Gastrocnemius medialis (tissue), 4 donors: ENCODE measurements around the gene HSF2BP. TPM values are rescaled to one million over a fixed set of nuclear protein-coding genes. Genes with fewer than 3 reads are reported as not detected.
"Not testable (repeated sequence)": the region's sequence is repeated elsewhere in the genome, so short reads cannot be mapped to it uniquely, and the experiment has no call there.

Experiments
- ATAC-seq, 2 donors: fragments of 150-250 bp; one replicate each; pipeline ENCODE4 v1.9.1; 2016
- DNase-seq, 2 donors: peaks; one replicate each; pipeline ENCODE4 v3.0.0-alpha.2; 2019
- H3K27ac ChIP-seq, 4 donors: fragments of 200-600 bp; sonication (generic); 1 replicate in 1 of 4; 2 replicates in 3 of 4; pipeline ENCODE4 v1.5.1; 2016 to 2018; ENCODE audit warnings: mild to moderate bottlenecking in 2 of 4, moderate library complexity in 1 of 4
- H3K27me3 ChIP-seq, 3 donors: fragments of 200-600 bp; sonication (generic) in 2 of 3; 1 replicate in 1 of 3; 2 replicates in 2 of 3; pipeline versions ENCODE4 v1.5.1 to v1.6.0; 2016 to 2019; ENCODE audit warnings: mild to moderate bottlenecking in 1 of 3, moderate library complexity in 1 of 3
- H3K36me3 ChIP-seq, 2 donors: fragments of 200-600 bp; sonication (generic) in 1 of 2; one replicate each; pipeline ENCODE4 v1.5.1; 2017 to 2018
- H3K4me1 ChIP-seq, 2 donors: fragments of 200-600 bp; sonication (generic) in 1 of 2; one replicate each; pipeline ENCODE4 v1.5.1; 2016 to 2017; ENCODE audit warnings: mild to moderate bottlenecking in 2 of 2
- H3K4me3 ChIP-seq, 4 donors: fragments of 200-600 bp; sonication (generic) in 3 of 4; 1 replicate in 1 of 4; 2 replicates in 3 of 4; pipeline ENCODE4 v1.5.1; 2016 to 2019; ENCODE audit warnings: mild to moderate bottlenecking in 2 of 4
- H3K9me3 ChIP-seq, 3 donors: fragments of 200-600 bp; sonication (generic) in 2 of 3; 1 replicate in 1 of 3; 2 replicates in 2 of 3; pipeline ENCODE4 v1.5.1; 2016 to 2019
- CTCF ChIP-seq, 5 experiments: fragments of 450-650 bp in 3 of 5; fragments of 200-600 bp in 2 of 5; sonication (generic) in 2 of 5; IDR thresholded peaks in 4 of 5; conservative IDR thresholded peaks in 1 of 5; 1 replicate in 4 of 5; 2 replicates in 1 of 5; pipeline ENCODE4 v1.5.1; 2016 to 2019; ENCODE audit warnings: antibody characterized with exemption in 5 of 5, mild to moderate bottlenecking in 3 of 5, moderate library complexity in 3 of 5
- POLR2A ChIP-seq, 2 donors: fragments of 450-650 bp; IDR thresholded peaks; one replicate each; pipeline ENCODE4 v1.6.1; 2017; ENCODE audit warnings: antibody characterized with exemption in 2 of 2, mild to moderate bottlenecking in 2 of 2, moderate library complexity in 2 of 2
- in situ Hi-C, 4 donors: fragments of 200-750 bp; cut with MboI; loops; one replicate each; pipeline versions ENCODE4 v1.15.0 to v1.8.0; 2017; ENCODE audit warnings: low sequenced_read_pairs in 4 of 4
- intact Hi-C: fragments of 100-400 bp; cut with DNase I; formaldehyde crosslinking; loops from one replicate; pipeline ENCODE4 v1.15.1; 2023; ENCODE audit warnings: low total_unique reads
- total RNA-seq, 4 donors: library from RNA; depleted of rRNA; stranded (reverse); fragments of >200 nt; gene quantifications; one replicate each; pipeline versions ENCODE4 v1.1.0 to v1.2.3, GENCODE V29; 2016

HSF2BP gene
- total RNA-seq, 4 donors from 2014 or later, result 0.63 TPM; not detected in 3

- Histone ChIP-seq H3K27me3 (no peaks in the 10 kb centered on the region), H3K36me3 (no peaks in the 10 kb centered on the region), H3K4me3 (no peak overlapping the region), H3K9me3 (no peaks in the 10 kb centered on the region), H3K27ac (peak overlapping the region in 2 of 4 donors; percentile 1 to 65), H3K4me1 (peaks cover 0 to 8% of the 10 kb centered on the region in 2 donors)
- in situ Hi-C loops, result loop anchor here in 1 of 4 donors (25.0 kb wide), 1 partner anchor 110 kb away; no protein-coding TSS in a partner anchor
- TF ChIP-seq POLR2A (IDR thresholded peaks at IDR 0.05), result no peak
- no peak for TF ChIP-seq CTCF (IDR thresholded peaks at IDR 0.05 in 4 of 5, conservative IDR thresholded peaks at IDR 0.05 in 1 of 5)
- intact Hi-C loops, result no loop called here
- DNase-seq, result no peak
- peak in 1 of 2 donors; percentile 55 for ATAC-seq
These were observed 43.4 kb upstream of the HSF2BP start for GRCh38 chr21:43702785-43703034.

DNA sequence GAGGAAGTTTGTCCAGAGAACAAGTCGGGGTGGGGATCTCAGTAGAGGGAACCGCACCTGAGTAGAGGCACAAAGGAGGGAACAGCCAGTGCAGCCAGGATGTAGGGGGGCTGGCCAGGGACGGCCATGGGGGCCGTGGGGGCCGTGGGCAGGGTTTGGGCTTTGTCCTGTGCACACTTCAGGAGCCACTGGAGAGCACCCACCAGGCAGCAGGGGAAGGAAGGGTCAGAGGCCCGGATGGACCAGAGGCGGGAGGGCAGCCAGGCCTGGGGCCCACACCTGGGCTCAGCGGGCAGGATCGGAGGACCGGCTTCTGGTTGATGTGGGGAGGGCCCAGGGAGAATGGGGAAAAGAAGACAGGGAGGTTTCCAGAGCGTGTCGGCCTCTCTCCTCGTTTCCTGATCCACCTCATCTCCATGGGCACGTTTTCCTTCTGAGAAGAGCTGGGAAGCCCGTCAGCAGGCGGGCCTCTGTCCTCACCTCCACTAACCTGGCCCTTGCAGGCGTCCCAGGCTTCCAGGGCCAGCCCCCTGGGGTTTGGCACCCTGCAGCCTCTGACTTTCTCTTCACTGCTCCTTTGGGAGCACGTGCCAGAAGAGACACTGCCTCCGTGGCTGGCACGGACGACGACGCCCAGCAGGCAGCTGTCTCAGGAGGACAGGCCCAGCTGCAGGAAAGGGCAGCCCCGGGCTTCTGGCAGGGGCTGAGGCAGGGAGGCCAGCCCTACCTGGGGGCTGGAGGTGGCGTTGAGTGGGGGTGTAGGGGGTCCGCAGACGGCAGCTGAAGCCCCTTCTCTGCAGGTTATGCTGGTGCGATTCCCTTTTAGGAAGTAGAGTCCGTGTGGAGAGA is 42.9 kb upstream of the HSF2BP start:
- Histone ChIP-seq H3K27me3 (no peaks in the 10 kb centered on the region), H3K36me3 (no peaks in the 10 kb centered on the region), H3K27ac (peak overlapping the region in 2 of 4 donors; percentile 1 to 65), H3K4me1 (peaks cover 0 to 8% of the 10 kb centered on the region in 2 donors), H3K4me3 (no peak overlapping the region), H3K9me3 (no peaks in the 10 kb centered on the region)
- ATAC-seq, result peak in 1 of 2 donors; percentile 9
- in situ Hi-C loops (loop anchor here in 1 of 4 donors (25.0 kb wide), 1 partner anchor 110 kb away; no protein-coding TSS in a partner anchor), intact Hi-C loops (no loop called here)
- DNase-seq, result no peak
- TF ChIP-seq POLR2A (IDR thresholded peaks at IDR 0.05), result no peak
- TF ChIP-seq CTCF (IDR thresholded peaks at IDR 0.05 in 4 of 5, conservative IDR thresholded peaks at IDR 0.05 in 1 of 5), result no peak

DNA sequence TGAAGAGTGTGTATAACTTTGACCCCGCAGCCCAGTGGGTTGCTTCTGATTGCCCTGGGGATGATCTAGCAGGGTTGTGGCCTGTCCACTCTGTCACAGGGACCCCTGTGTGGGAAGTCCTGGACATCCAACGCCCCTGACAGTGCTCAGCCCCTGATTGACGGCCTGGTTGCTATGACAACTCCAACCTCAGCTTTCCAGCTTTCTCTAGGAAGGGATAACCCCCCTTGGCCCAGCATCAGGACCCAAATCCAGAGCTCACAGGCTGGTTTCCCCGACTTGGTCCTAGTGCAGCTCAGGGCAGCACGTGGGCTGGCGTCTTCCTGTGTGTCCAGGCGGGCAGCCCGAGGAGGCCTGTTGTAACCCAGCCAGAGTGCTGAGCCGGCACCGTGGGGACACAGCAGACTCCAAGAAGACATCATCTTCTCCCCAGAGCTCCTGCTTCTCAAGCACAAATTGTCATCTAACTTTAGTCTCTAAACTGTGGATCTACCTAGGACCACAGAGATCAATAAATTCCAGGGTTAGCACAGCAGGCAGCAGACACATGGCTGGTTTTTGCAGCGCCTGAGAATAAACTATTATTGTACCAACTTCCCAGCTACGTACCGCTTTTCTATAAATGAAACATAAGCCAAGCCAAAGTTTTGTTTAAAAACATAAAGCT is 40.8 kb upstream of the HSF2BP start:
- in situ Hi-C loops (loop anchor here in 1 of 4 donors (25.0 kb wide), 1 partner anchor 112 kb away; no protein-coding TSS in a partner anchor), intact Hi-C loops (no loop called here)
- TF ChIP-seq POLR2A (IDR thresholded peaks at IDR 0.05), result no peak
- no peak for TF ChIP-seq CTCF (IDR thresholded peaks at IDR 0.05 in 4 of 5, conservative IDR thresholded peaks at IDR 0.05 in 1 of 5)
- Histone ChIP-seq H3K4me1 (peaks cover 0 to 8% of the 10 kb centered on the region in 2 donors), H3K36me3 (peaks cover 0 to 4% of the 10 kb centered on the region in 2 donors), H3K4me3 (no peak overlapping the region), H3K27ac (no peak overlapping the region), H3K9me3 (no peaks in the 10 kb centered on the region), H3K27me3 (no peaks in the 10 kb centered on the region)
- no peak for ATAC-seq
- DNase-seq, result no peak

- DNase-seq, H3K4me3 ChIP-seq, H3K4me1 ChIP-seq, H3K27ac ChIP-seq, intact Hi-C loops, H3K9me3 ChIP-seq, in situ Hi-C loops, H3K36me3 ChIP-seq, H3K27me3 ChIP-seq, ATAC-seq: not testable (repeated sequence)
These were observed 40.1 kb upstream of the HSF2BP start for GRCh38 chr21:43699492-43699777.
